HepG2 (cell line): ENCODE results near the gene FANCE. TPM values are rescaled to one million over a fixed set of nuclear protein-coding genes. Genes with fewer than 3 reads are reported as not detected.

Source experiments
- AGO2 ChIP-seq: fragments of 200-400 bp; formaldehyde crosslinking; optimal IDR thresholded peaks from 2 replicates; pipeline ENCODE3; 2017; ENCODE audit warnings: mild to moderate bottlenecking, low read depth, low read length, moderate library complexity
- GATAD1 ChIP-seq: IDR thresholded peaks from 2 replicates; pipeline ENCODE4 v1.6.1; 2016; ENCODE audit warnings: missing genetic modification reagents, missing compliant biosample characterization
- KDM3A ChIP-seq: IDR thresholded peaks from 2 replicates; pipeline ENCODE4 v1.6.1; 2018; ENCODE audit warnings: low read depth, missing compliant biosample characterization
- KLF6 ChIP-seq: IDR thresholded peaks from 2 replicates; pipeline ENCODE4 v1.8.0; 2016; ENCODE audit warnings: missing biosample characterization, missing genetic modification reagents
- NONO ChIP-seq, 2 experiments: fragments of 450-650 bp in 1 of 2; sonication (generic) in 1 of 2; formaldehyde crosslinking in 1 of 2; IDR thresholded peaks in 1 of 2; conservative IDR thresholded peaks in 1 of 2; 2 replicates each; pipeline versions ENCODE4 v1.6.1 to v1.8.0; 2017 to 2022; ENCODE audit warnings: mild to moderate bottlenecking in 1 of 2, missing genetic modification reagents in 1 of 2, moderate library complexity in 1 of 2
- NR2F6 ChIP-seq, 2 experiments: IDR thresholded peaks; 2 replicates each; pipeline ENCODE4 v1.6.1; 2016; ENCODE audit warnings: antibody characterized with exemption in 1 of 2, mild to moderate bottlenecking in 1 of 2
- PAWR ChIP-seq: sonication (generic); formaldehyde crosslinking; IDR thresholded peaks from 2 replicates; pipeline ENCODE4 v1.4.0; 2020; ENCODE audit warnings: missing genetic modification reagents, mild to moderate bottlenecking, borderline replicate concordance
- SIN3A ChIP-seq: IDR thresholded peaks from 2 replicates; pipeline ENCODE4 v1.6.1; 2011; ENCODE audit warnings: low read depth, mild to moderate bottlenecking, control low read depth, low read length, borderline replicate concordance
- SOX6 ChIP-seq, 2 experiments: fragments of 450-650 bp in 1 of 2; sonication (generic) in 1 of 2; formaldehyde crosslinking in 1 of 2; IDR thresholded peaks; 2 replicates each; pipeline versions ENCODE4 v1.4.0 to v1.6.1; 2017 to 2020; ENCODE audit warnings: antibody characterized with exemption in 1 of 2, mild to moderate bottlenecking in 1 of 2, missing genetic modification reagents in 1 of 2
- ZBTB3 ChIP-seq: sonication (generic); formaldehyde crosslinking; IDR thresholded peaks from 2 replicates; pipeline ENCODE4 v1.4.0; 2020; ENCODE audit warnings: low read depth, mild to moderate bottlenecking, moderate library complexity, missing genetic modification reagents, borderline replicate concordance
- ZNF230 ChIP-seq: sonication (generic); formaldehyde crosslinking; IDR thresholded peaks from 2 replicates; pipeline ENCODE4 v1.4.0; 2020; ENCODE audit warnings: mild to moderate bottlenecking, missing genetic modification reagents
- ZNF367 ChIP-seq: sonication (generic); formaldehyde crosslinking; IDR thresholded peaks from 2 replicates; pipeline ENCODE4 v1.4.0; 2020; ENCODE audit warnings: missing genetic modification reagents, borderline replicate concordance
- ZNF431 ChIP-seq: sonication (generic); formaldehyde crosslinking; IDR thresholded peaks from 2 replicates; pipeline ENCODE4 v1.9.0; 2022; ENCODE audit warnings: missing genetic modification reagents, low read depth, mild to moderate bottlenecking, borderline replicate concordance
- ZNF543 ChIP-seq: sonication (generic); formaldehyde crosslinking; IDR thresholded peaks from 2 replicates; pipeline ENCODE4 v1.4.0; 2020; ENCODE audit warnings: mild to moderate bottlenecking, missing genetic modification reagents
- ZNF709 ChIP-seq: sonication (generic); formaldehyde crosslinking; IDR thresholded peaks from 2 replicates; pipeline ENCODE4 v1.5.0; 2020; ENCODE audit warnings: mild to moderate bottlenecking, missing genetic modification reagents
- ZSCAN30 ChIP-seq: sonication (generic); formaldehyde crosslinking; IDR thresholded peaks from 2 replicates; pipeline ENCODE4 v1.5.0; 2020; ENCODE audit warnings: mild to moderate bottlenecking, missing genetic modification reagents
- polyA plus RNA-seq, 8 experiments: library from polyadenylated mRNA; depleted of rRNA in 3 of 8; stranded (reverse) in 7 of 8; unstranded in 1 of 8; fragments of >200 nt; fragmentation: Illumina TruSeq in 4 of 8; extraction: Trizol in 4 of 8; gene quantifications; 2 replicates each; pipeline versions ENCODE4 v1.2.1 to v1.2.3, GENCODE V29; 2011 to 2016; ENCODE audit warnings: low read depth in 4 of 8, missing spikeins in 1 of 8, mixed read lengths in 1 of 8; ENCODE audit not compliant: insufficient read depth in 1 of 8
- total RNA-seq, 5 experiments: library from RNA; depleted of rRNA; stranded (reverse); fragments of >200 nt; fragmentation: Illumina TruSeq; extraction: Trizol; gene quantifications; 2 replicates each; pipeline ENCODE4 v1.2.3, GENCODE V29; 2016; ENCODE audit warnings: low read depth in 1 of 5
- TF ChIP-seq, protein P1 (sequence below): sonication (generic); formaldehyde crosslinking; IDR thresholded peaks from 2 replicates; pipeline ENCODE4 v1.8.0; 2022; ENCODE audit warnings: missing genetic modification reagents, mild to moderate bottlenecking, borderline replicate concordance
- TF ChIP-seq, protein P2 (sequence below): IDR thresholded peaks from 2 replicates; pipeline ENCODE4 v1.6.1; 2016; ENCODE audit warnings: control low read depth
- TF ChIP-seq, protein P3 (sequence below): sonication (generic); formaldehyde crosslinking; IDR thresholded peaks from 2 replicates; pipeline ENCODE4 v1.8.1; 2023; ENCODE audit warnings: mild to moderate bottlenecking, moderate library complexity, missing genetic modification reagents
- TF ChIP-seq, protein P4 (sequence below): IDR thresholded peaks from 2 replicates; pipeline ENCODE4 v1.6.1; 2016; ENCODE audit warnings: missing compliant biosample characterization, missing genetic modification reagents, borderline replicate concordance
- TF ChIP-seq, protein P5 (sequence below): sonication (generic); formaldehyde crosslinking; IDR thresholded peaks from 2 replicates; pipeline ENCODE4 v1.4.0; 2020; ENCODE audit warnings: missing genetic modification reagents

Gene FANCE
- total and polyA plus RNA-seq, 2 of the 13 experiments (the other 11 are each of a cell fraction or from before 2014, with no cell fraction given) = 7.1 to 11.2 TPM

DNA sequence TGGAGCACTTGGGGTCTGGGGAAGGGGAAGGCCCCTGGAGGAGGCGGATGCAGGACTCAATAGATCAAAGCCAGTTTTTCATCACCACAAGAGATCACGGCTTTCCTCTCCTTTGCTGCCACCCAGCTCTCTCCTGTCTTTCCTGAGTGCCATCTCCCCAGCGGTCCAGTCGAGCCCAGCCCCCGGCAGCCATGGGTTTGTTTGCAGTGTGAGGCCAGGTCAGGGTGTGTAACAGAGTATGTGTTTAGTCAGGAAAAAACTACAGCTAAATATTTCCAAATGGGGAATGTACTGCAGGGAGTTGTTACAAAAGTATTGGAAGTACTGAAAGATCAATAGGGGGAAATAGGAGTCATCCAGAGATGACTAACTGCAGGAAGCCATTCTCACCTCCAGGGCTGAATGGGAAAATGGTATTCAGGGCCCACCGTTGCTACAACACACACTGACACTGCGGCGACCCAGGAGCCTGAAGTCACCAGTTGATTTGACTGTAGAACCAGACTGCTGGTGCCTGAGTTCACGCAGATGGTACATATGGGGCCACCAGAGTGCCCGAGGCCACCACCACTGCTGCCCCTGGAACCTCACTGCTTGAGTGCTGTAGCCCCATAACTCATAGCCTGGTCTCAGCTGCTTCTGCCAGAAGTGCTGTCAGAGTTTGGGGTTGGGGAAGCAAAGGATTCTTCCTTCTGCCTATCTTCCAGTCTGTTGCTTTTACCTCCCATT lies 23.6 kb upstream of the FANCE start (continued):
- TF ChIP-seq ZNF230 (peak; percentile 74; the same call in 1 of the 2 replicates), NONO (IDR thresholded peaks at IDR 0.05) (no peak), NONO (CRISPR knock-in tag; conservative IDR thresholded peaks at IDR 0.05) (peak; percentile 76), NR2F6 (IDR thresholded peaks at IDR 0.05) (peak; percentile 74), NR2F6 (CRISPR knock-in tag; IDR thresholded peaks at IDR 0.05) (peak; percentile 76), ZBTB3 (no peak; the same call in 1 of the 2 replicates), SOX6 (IDR thresholded peaks at IDR 0.05) (no peak), SOX6 (CRISPR knock-in tag; IDR thresholded peaks at IDR 0.05) (peak; percentile 75), ZNF367 (CRISPR knock-in tag) (0 out of 2 replicates have a peak, but pooled peaks have one; percentile 17), KLF6 (CRISPR knock-in tag) (peak; percentile 77), ZNF431 (0 out of 2 replicates have a peak, but pooled peaks have one; percentile 24), SIN3A (no peak), ZSCAN30 (CRISPR knock-in tag) (no peak), AGO2 (no peak), KDM3A (CRISPR knock-in tag) (peak; percentile 21; the same call in 1 of the 2 replicates), ZNF543 (CRISPR knock-in tag) (0 out of 2 replicates have a peak, but pooled peaks have one; percentile 48), ZNF709 (CRISPR knock-in tag) (no peak), PAWR (CRISPR knock-in tag) (0 out of 2 replicates have a peak, but pooled peaks have one; percentile 33), GATAD1 (CRISPR knock-in tag) (0 out of 2 replicates have a peak, but pooled peaks have one; percentile 14)
- TF ChIP-seq, protein P1, sequence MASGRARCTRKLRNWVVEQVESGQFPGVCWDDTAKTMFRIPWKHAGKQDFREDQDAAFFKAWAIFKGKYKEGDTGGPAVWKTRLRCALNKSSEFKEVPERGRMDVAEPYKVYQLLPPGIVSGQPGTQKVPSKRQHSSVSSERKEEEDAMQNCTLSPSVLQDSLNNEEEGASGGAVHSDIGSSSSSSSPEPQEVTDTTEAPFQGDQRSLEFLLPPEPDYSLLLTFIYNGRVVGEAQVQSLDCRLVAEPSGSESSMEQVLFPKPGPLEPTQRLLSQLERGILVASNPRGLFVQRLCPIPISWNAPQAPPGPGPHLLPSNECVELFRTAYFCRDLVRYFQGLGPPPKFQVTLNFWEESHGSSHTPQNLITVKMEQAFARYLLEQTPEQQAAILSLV = peak; percentile 54; the same call in 1 of the 2 replicates
- TF ChIP-seq, protein P2, sequence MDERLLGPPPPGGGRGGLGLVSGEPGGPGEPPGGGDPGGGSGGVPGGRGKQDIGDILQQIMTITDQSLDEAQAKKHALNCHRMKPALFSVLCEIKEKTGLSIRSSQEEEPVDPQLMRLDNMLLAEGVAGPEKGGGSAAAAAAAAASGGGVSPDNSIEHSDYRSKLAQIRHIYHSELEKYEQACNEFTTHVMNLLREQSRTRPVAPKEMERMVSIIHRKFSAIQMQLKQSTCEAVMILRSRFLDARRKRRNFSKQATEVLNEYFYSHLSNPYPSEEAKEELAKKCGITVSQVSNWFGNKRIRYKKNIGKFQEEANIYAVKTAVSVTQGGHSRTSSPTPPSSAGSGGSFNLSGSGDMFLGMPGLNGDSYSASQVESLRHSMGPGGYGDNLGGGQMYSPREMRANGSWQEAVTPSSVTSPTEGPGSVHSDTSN (CRISPR knock-in tag) = no peak
- TF ChIP-seq, protein P3, sequence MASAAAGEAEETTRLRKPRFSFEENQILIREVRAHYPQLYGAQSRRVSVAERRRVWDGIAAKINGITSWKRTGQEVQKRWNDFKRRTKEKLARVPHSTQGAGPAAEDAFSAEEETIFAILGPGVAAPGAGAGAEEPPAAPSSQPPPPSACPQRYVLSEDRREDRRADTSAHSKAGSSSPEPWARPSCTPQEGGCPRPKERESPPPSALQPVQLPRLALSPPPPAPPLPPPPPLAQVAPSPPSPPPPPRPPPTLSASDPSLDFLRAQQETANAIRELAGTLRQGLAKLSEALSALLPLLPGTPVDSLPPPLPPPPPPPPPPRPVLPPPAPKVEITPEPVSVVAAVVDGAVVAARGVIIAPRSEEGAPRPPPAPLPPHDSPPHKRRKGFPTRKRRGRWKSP (CRISPR knock-in tag) = 0 out of 2 replicates have a peak, but pooled peaks have one; percentile 41
- TF ChIP-seq, protein P4, sequence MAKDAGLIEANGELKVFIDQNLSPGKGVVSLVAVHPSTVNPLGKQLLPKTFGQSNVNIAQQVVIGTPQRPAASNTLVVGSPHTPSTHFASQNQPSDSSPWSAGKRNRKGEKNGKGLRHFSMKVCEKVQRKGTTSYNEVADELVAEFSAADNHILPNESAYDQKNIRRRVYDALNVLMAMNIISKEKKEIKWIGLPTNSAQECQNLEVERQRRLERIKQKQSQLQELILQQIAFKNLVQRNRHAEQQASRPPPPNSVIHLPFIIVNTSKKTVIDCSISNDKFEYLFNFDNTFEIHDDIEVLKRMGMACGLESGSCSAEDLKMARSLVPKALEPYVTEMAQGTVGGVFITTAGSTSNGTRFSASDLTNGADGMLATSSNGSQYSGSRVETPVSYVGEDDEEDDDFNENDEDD = no peak
- TF ChIP-seq, protein P5, sequence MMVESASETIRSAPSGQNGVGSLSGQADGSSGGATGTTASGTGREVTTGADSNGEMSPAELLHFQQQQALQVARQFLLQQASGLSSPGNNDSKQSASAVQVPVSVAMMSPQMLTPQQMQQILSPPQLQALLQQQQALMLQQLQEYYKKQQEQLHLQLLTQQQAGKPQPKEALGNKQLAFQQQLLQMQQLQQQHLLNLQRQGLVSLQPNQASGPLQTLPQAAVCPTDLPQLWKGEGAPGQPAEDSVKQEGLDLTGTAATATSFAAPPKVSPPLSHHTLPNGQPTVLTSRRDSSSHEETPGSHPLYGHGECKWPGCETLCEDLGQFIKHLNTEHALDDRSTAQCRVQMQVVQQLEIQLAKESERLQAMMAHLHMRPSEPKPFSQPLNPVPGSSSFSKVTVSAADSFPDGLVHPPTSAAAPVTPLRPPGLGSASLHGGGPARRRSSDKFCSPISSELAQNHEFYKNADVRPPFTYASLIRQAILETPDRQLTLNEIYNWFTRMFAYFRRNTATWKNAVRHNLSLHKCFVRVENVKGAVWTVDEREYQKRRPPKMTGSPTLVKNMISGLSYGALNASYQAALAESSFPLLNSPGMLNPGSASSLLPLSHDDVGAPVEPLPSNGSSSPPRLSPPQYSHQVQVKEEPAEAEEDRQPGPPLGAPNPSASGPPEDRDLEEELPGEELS (CRISPR knock-in tag) = peak; percentile 80
